22Rv1 (cell line): ENCODE results near the gene CDKN1A.

Source experiments
- ZFX ChIP-seq: fragments of 450-650 bp; IDR thresholded peaks from 2 replicates; pipeline ENCODE4 v1.6.1; 2017; ENCODE audit warnings: antibody characterized with exemption, borderline replicate concordance
- TF ChIP-seq, protein P1 (sequence below): fragments of 450-650 bp; IDR thresholded peaks from 2 replicates; pipeline ENCODE4 v1.5.1; 2017; ENCODE audit warnings: mild to moderate bottlenecking

DNA sequence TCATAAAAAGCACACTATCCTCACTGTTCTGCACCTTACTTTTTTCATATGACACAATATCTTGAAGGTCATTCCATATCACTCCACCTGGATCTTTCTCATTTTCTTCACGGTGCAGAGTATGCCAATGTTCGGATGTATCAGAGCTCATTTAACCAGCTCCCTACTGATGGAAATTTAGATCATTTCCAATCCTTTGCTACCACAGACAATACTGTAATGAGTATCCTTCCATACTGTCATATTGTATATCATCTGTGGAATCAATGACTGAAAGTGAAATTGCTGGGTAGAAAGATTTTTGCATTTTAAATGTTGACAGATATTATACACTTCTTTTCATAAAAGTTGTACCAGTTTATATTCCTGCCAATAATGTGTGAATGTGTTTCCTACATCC is 16.9 kb downstream of the CDKN1A start:
- TF ChIP-seq, protein P1, sequence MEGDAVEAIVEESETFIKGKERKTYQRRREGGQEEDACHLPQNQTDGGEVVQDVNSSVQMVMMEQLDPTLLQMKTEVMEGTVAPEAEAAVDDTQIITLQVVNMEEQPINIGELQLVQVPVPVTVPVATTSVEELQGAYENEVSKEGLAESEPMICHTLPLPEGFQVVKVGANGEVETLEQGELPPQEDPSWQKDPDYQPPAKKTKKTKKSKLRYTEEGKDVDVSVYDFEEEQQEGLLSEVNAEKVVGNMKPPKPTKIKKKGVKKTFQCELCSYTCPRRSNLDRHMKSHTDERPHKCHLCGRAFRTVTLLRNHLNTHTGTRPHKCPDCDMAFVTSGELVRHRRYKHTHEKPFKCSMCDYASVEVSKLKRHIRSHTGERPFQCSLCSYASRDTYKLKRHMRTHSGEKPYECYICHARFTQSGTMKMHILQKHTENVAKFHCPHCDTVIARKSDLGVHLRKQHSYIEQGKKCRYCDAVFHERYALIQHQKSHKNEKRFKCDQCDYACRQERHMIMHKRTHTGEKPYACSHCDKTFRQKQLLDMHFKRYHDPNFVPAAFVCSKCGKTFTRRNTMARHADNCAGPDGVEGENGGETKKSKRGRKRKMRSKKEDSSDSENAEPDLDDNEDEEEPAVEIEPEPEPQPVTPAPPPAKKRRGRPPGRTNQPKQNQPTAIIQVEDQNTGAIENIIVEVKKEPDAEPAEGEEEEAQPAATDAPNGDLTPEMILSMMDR = no peak
- TF ChIP-seq ZFX = no peak
